Measurements from ENCODE around the gene KIAA0825.

DNA sequence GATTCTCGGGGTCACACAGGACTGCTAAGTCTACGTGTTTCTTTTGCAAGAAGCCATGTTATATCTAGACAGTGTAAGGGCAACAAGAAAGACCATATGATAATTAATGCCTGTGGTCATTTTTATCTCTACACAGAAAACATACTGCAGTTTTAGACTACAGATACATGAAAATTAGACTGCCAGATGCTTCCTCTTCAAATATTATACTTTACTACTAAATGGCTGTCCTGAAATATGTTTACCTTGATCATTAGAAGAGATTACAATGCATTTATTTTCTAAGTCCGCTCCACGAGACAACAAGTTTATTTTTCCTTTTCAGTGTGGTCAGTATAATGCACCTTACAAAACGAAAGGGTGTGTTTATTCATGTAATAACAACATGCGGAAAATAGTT lies 147.6 kb downstream of the KIAA0825 start:
- TF ChIP-seq, protein P1, sequence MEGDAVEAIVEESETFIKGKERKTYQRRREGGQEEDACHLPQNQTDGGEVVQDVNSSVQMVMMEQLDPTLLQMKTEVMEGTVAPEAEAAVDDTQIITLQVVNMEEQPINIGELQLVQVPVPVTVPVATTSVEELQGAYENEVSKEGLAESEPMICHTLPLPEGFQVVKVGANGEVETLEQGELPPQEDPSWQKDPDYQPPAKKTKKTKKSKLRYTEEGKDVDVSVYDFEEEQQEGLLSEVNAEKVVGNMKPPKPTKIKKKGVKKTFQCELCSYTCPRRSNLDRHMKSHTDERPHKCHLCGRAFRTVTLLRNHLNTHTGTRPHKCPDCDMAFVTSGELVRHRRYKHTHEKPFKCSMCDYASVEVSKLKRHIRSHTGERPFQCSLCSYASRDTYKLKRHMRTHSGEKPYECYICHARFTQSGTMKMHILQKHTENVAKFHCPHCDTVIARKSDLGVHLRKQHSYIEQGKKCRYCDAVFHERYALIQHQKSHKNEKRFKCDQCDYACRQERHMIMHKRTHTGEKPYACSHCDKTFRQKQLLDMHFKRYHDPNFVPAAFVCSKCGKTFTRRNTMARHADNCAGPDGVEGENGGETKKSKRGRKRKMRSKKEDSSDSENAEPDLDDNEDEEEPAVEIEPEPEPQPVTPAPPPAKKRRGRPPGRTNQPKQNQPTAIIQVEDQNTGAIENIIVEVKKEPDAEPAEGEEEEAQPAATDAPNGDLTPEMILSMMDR (IDR thresholded peaks at IDR 0.05; ENCODE audit: borderline replicate concordance, extremely low read depth, low read length, poor library complexity, severe bottlenecking), result no peak
- TF ChIP-seq EZH2 (IDR thresholded peaks at IDR 0.05; ENCODE audit: borderline replicate concordance, low read depth, low read length, severe bottlenecking), result no peak
